ENCODE results near the gene PMM2.
"Not testable (repeated sequence)": the region's sequence is repeated elsewhere in the genome, so short reads cannot be mapped to it uniquely, and the experiment has no call there.

DNA sequence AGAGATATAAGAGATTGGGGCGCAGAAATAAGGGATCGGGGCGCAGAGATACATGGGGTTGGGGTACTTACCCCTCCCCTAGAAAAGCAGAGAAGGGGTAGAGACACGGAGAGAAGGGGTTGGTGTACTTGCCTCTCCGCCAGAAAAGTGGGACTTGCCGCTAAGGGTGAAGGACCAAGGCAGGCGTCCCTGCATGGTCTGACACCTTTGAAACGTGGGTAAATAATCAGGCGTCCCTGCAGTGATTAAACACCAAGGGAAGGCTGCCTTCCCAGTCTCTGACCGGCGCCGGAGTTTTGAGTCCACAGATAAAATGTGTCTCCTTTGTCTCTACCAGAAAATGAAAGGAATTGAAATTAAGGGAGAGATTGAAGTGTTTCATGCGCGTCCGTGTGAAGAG lies 40.0 kb downstream of the PMM2 start:
- TF ChIP-seq CTCF (IDR thresholded peaks at IDR 0.05; ENCODE audit: borderline replicate concordance, extremely low read depth, low read length, poor library complexity, severe bottlenecking); EZH2 (IDR thresholded peaks at IDR 0.05; ENCODE audit: borderline replicate concordance, low read depth, low read length, severe bottlenecking): not testable (repeated sequence)
